Ectodermal cell (in vitro differentiated cells): ENCODE measurements around the gene NHLRC4.

Experiments
- H3K27ac ChIP-seq: 2 replicates; pipeline ENCODE4 v1.7.0; 2013; ENCODE audit warnings: mild to moderate bottlenecking, low read depth, low read length; ENCODE audit not compliant: insufficient read depth, poor library complexity, severe bottlenecking
- H3K27me3 ChIP-seq: 2 replicates; pipeline ENCODE4 v1.7.0; 2013; ENCODE audit warnings: mild to moderate bottlenecking, low read length; ENCODE audit not compliant: insufficient read depth, control insufficient read depth, poor library complexity, severe bottlenecking
- H3K36me3 ChIP-seq: one replicate; pipeline ENCODE4 v1.7.0; 2013; ENCODE audit warnings: low read length; ENCODE audit not compliant: control insufficient read depth, insufficient read depth
- H3K4me1 ChIP-seq: one replicate; pipeline ENCODE4 v1.7.0; 2013; ENCODE audit warnings: low read length; ENCODE audit not compliant: control insufficient read depth, insufficient read depth
- H3K4me3 ChIP-seq: 2 replicates; pipeline ENCODE4 v1.7.0; 2013; ENCODE audit warnings: low read depth, low read length, control low read depth; ENCODE audit not compliant: insufficient read depth
- H3K9me3 ChIP-seq: 2 replicates; pipeline ENCODE4 v1.7.0; 2013; ENCODE audit warnings: mild to moderate bottlenecking, low read length, moderate library complexity; ENCODE audit not compliant: control insufficient read depth
- WGBS, 2 experiments: methylation state at CpG; one replicate each; pipeline ENCODE4 v1.1.7; 2013; ENCODE audit warnings: missing lambda C conversion rate in 2 of 2; 5-methylcytosine and 5-hydroxymethylcytosine counted together

NHLRC4 gene

GRCh38 chr16:560204-560700, 6.6 kb upstream of the NHLRC4 start, which contains the start of gene PRR35:
Gene PRR35, plus strand, starts transcription at chr16:560394. Its CDS starts 2,901 bp downstream, at chr16:563295.
- Histone ChIP-seq H3K27ac (no peak within 1 kb of the TSS), H3K9me3 (no peaks in the 10 kb centered on the region), H3K4me1 (peaks cover 5% of the 10 kb centered on the region), H3K4me3 (peak within 1 kb of the TSS; percentile 16), H3K27me3 (peaks cover 50% of the 10 kb centered on the region), H3K36me3 (no peaks in the 10 kb centered on the region)
- 1 to 2% methylated on average over 84 of the region's 84 CpGs for WGBS, 2 experiments

- H3K4me1 ChIP-seq, result peaks cover 11% of the 10 kb centered on the region
- H3K9me3 ChIP-seq, result no peaks in the 10 kb centered on the region
- peaks cover 50% of the 10 kb centered on the region for H3K27me3 ChIP-seq
- WGBS, 2 experiments, result 38 to 40% methylated on average over 54 of the region's 54 CpGs
- H3K36me3 ChIP-seq, result no peaks in the 10 kb centered on the region
- no peak overlapping the region for H3K4me3 ChIP-seq
- H3K27ac ChIP-seq, result no peak overlapping the region
Measured at GRCh38 chr16:560701-561412, 5.9 kb upstream of the NHLRC4 start.

GRCh38 chr16:561413-561794, 5.4 kb upstream of the NHLRC4 start:
- Histone ChIP-seq H3K27me3 (peaks cover 50% of the 10 kb centered on the region), H3K9me3 (no peaks in the 10 kb centered on the region), H3K4me1 (peaks cover 16% of the 10 kb centered on the region), H3K4me3 (no peak overlapping the region), H3K36me3 (no peaks in the 10 kb centered on the region), H3K27ac (no peak overlapping the region)
- WGBS, 2 experiments, result 87 to 90% methylated on average over 15 of the region's 15 CpGs

DNA sequence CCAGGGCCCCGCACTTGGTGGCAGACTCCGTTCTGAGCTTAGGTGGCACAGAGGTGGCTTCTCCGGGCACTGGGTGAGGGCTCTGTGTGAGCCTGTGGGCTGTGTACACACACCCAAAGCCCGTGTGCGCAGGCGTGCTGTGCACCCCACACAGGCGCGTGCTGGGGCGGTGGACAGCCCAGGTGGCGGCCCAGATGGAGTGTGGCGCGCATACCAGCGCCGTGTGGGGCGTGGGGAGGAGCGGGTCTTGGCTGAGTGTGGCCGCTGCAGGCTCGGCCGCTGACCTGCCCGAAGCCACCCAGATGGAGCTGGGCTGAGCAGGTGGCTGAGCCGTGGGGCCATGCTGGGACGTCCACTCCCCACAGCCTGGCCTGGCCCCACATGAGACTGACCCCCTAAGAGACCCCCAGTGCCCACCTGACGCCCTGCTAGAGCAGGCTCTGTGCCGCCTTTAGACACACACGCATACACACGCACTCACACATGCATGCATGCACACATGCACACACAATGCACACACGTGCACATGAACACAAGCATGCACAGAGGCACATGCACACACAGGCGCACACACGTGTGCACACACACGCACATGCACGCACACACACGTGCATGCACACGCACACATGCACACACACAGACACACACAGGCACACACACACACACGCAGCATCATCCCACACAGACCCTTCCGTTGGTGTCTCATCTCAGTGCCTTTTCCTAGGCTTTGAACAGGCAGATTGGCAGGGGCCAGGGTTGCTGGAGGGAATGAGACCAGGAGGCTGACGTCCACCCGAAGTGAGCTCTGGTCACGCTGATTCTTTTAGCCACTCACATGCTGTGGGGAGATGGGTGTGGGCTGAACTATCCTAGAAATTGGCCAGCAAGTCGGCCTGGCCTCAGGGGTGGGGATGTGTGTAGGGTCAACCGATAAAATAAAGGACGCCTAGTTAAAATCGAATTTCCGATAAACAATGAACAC, 4.6 kb upstream of the NHLRC4 start:
- H3K9me3 ChIP-seq, result no peaks in the 10 kb centered on the region
- H3K27me3 ChIP-seq, result peaks cover 50% of the 10 kb centered on the region
- 89 to 91% methylated on average over 43 of the region's 43 CpGs for WGBS, 2 experiments
- H3K27ac ChIP-seq, result no peak overlapping the region
- H3K4me3 ChIP-seq, result no peak overlapping the region
- H3K4me1 ChIP-seq, result peaks cover 23% of the 10 kb centered on the region
- no peaks in the 10 kb centered on the region for H3K36me3 ChIP-seq

DNA sequence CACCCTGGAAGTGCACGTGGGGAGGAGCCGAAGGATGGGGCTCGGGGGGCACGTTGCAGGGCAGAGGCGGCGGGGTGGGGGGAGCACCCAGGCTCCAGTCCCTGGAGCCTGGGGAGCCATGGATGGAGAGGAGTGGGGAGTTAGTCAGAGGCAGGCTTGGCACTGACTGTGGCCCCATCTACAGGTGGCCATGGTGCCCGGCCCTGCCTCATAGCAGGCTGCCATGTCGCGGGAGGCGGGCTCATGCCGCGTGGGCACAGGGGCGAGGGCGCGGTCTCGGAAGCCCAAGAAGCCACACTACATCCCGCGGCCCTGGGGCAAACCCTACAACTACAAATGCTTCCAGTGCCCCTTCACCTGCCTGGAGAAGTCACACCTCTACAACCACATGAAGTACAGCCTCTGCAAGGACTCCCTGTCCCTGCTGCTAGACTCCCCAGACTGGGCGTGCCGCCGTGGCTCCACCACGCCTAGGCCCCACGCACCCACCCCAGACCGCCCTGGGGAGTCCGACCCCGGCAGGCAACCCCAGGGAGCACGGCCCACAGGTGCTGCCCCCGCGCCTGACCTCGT, 3.6 kb upstream of the NHLRC4 start:
- peaks cover 47% of the 10 kb centered on the region for H3K27me3 ChIP-seq
- H3K9me3 ChIP-seq, result no peaks in the 10 kb centered on the region
- no peak overlapping the region for H3K4me3 ChIP-seq
- H3K4me1 ChIP-seq, result peaks cover 23% of the 10 kb centered on the region
- H3K36me3 ChIP-seq, result no peaks in the 10 kb centered on the region
- H3K27ac ChIP-seq, result no peak overlapping the region
- 89 to 93% methylated on average over 30 of the region's 30 CpGs for WGBS, 2 experiments

DNA sequence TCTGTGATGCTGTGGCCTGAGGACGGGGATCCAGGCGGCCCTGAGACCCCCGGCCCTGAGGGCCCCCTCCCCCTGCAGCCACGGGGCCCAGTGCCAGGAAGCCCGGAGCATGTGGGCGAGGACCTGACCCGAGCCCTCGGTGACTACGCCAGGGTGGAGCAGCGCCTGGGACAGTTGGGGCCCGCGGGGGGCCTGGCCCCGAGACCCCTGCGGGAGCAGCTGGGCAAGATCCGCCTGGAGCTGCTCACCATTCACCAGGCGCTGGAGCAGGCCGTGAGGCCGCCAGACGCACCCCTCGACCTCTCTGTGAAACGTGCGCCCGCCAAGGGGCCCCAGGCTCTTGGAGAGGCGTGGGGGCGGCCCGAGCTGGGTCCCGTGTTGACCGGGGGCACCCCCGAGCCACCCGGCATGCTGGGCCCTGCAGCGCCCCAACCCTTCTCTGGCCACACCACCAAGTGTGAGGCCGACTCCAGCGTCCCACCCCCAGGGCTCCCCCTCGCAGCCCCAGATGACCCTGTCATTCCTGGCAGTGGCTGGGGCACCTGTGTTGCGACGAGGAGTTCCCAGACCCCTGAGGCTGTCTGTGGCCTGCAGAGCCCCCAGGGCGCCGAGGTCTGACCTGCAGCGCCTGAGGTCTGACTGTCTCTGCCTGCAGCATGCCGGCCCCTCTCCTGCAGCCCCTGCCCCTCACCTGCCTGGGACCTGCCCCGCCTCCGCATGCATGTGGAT, 2.0 kb upstream of the NHLRC4 start:
- Histone ChIP-seq H3K4me3 (no peak overlapping the region), H3K27me3 (peaks cover 30% of the 10 kb centered on the region), H3K36me3 (no peaks in the 10 kb centered on the region), H3K27ac (no peak overlapping the region), H3K4me1 (peaks cover 30% of the 10 kb centered on the region), H3K9me3 (no peaks in the 10 kb centered on the region)
- 93% methylated on average over 42 of the region's 42 CpGs for WGBS, 2 experiments

DNA sequence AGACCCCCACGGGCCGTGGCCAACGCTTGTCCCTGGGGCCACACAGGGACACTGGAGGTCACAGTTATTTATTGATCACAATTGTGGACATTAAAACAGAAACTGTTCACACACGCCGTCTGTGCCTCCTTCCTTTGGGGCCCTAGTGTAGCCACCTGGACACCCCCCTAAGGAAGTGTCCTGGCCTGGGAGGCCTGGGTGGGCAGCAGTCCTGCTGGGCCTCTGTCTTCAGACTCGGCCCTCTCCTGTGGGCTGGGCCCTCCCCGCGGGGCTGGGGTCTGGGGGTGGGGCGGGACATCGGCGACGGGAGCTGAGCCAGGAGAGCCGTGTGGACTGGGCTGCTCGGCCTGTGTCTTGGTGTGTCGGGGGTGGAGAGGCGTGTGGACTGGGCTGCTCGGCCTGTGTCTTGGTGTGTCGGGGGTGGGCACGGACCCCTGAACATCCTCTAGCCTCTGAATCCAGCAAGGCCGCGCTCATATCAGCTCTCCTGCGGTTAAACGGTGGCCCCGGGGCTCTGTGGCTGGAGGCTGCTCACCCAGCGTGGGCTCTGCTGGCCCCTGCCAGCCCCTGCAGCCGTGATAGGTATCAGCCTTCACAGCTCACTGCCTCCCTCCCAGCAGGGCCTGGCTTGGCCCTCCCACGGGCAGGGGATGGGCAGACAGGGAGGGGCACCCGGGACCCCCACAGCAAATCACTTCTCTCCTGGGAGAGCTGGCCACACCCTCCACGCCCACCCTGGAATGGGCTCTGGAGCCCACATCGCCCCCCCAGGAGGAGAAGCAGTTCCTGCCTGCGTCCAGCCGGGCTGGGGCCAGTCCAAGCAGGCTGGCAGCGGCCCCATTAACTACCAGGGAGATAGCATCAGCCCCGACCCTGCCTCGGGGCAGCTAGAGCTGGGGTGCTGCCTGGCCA, 1.1 kb upstream of the NHLRC4 start:
- Histone ChIP-seq H3K36me3 (no peaks in the 10 kb centered on the region), H3K27me3 (peaks cover 22% of the 10 kb centered on the region), H3K9me3 (no peaks in the 10 kb centered on the region), H3K4me3 (no peak overlapping the region), H3K27ac (no peak overlapping the region), H3K4me1 (peaks cover 30% of the 10 kb centered on the region)
- 70 to 73% methylated on average over 35 of the region's 35 CpGs for WGBS, 2 experiments

GRCh38 chr16:567373-568256, 810 bp downstream of the NHLRC4 start:
- H3K27ac ChIP-seq, result no peak overlapping the region
- peaks cover 32% of the 10 kb centered on the region for H3K4me1 ChIP-seq
- H3K4me3 ChIP-seq, result no peak overlapping the region
- peaks cover 3% of the 10 kb centered on the region for H3K27me3 ChIP-seq
- WGBS, 2 experiments, result 93 to 95% methylated on average over 35 of the region's 35 CpGs
- H3K9me3 ChIP-seq, result no peaks in the 10 kb centered on the region
- H3K36me3 ChIP-seq, result no peaks in the 10 kb centered on the region
